Nephron progenitor cell (in vitro differentiated cells): ENCODE results near the gene CYBRD1.

Source experiments
- DNase-seq: peaks from one replicate; pipeline ENCODE4 v3.0.0; 2021
- H3K27ac Mint-ChIP-seq: 2 replicates; pipeline ENCODE4 v1.8.0; 2021; ENCODE audit warnings: mild to moderate bottlenecking, moderate library complexity, mixed read lengths
- H3K27me3 Mint-ChIP-seq: 2 replicates; pipeline ENCODE4 v1.8.0; 2021; ENCODE audit warnings: mild to moderate bottlenecking, low read depth, mixed read lengths; ENCODE audit not compliant: poor library complexity
- H3K36me3 Mint-ChIP-seq: 2 replicates; pipeline ENCODE4 v1.8.0; 2021; ENCODE audit warnings: low read depth, mixed read lengths
- H3K4me1 Mint-ChIP-seq: 2 replicates; pipeline ENCODE4 v1.8.0; 2021; ENCODE audit warnings: mixed read lengths
- H3K4me3 Mint-ChIP-seq: 2 replicates; pipeline ENCODE4 v1.8.0; 2021; ENCODE audit warnings: mild to moderate bottlenecking, moderate library complexity, mixed read lengths
- H3K9me3 Mint-ChIP-seq: 2 replicates; pipeline ENCODE4 v1.8.0; 2021; ENCODE audit warnings: mild to moderate bottlenecking, moderate library complexity, mixed read lengths
- CTCF ChIP-seq: fragments of 200-600 bp; sonication (generic); IDR thresholded peaks from 2 replicates; pipeline ENCODE4 v1.5.0; 2021; ENCODE audit warnings: antibody characterized with exemption

CYBRD1 gene

DNA sequence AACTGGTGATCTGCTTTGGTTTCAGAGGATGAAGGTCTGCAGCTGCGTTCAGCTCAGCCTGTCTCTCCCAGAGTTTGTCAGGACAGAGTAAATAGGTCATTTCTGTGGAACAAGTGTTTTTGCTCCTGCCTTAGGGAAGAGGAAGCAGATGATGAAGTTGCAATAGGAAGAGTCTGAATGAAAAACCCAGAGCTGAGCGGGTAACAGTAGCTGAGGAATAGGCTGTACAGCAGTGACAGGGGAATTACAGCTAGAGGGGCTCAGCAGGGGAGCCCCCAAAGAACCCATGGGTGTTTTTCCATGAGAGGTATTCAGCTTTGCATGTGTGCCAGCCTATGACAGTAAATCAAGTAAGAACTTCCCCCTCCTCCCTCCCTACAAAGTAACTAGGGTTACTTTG is 10.3 kb upstream of the CYBRD1 start:
- no peaks in the 10 kb centered on the region for H3K27me3 Mint-ChIP-seq
- H3K4me3 Mint-ChIP-seq, result no peak overlapping the region
- no peak for TF ChIP-seq CTCF
- DNase-seq, result no peak
- no peaks in the 10 kb centered on the region for H3K36me3 Mint-ChIP-seq
- peak overlapping the region; percentile 67 for H3K27ac Mint-ChIP-seq
- no peaks in the 10 kb centered on the region for H3K9me3 Mint-ChIP-seq
- peaks cover 6% of the 10 kb centered on the region for H3K4me1 Mint-ChIP-seq

DNA sequence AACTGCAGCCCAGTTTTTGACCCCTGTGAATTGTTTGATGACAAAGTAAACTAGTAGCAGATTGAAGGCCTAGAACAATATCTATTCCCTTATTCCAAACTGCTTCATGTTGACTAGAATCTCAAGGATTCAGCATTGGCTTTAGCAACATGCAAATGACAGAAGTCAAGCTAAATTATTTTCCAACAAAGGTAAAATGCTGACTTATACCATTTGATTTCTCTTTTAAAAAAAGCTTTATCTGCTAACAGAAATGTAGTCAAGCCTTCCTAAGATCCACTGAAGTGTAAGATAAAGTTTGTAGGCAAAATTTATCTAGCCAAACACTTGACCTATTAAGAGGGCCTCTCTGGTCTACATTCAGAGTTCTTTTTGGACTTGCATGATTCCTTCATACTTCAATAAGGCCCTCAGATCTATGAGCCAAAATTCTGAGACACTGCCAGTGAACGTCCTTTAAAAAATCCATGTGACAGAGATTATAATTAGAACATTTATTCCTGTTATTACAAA is 9.5 kb upstream of the CYBRD1 start:
- no peak overlapping the region for H3K4me3 Mint-ChIP-seq
- no peak for DNase-seq

DNA sequence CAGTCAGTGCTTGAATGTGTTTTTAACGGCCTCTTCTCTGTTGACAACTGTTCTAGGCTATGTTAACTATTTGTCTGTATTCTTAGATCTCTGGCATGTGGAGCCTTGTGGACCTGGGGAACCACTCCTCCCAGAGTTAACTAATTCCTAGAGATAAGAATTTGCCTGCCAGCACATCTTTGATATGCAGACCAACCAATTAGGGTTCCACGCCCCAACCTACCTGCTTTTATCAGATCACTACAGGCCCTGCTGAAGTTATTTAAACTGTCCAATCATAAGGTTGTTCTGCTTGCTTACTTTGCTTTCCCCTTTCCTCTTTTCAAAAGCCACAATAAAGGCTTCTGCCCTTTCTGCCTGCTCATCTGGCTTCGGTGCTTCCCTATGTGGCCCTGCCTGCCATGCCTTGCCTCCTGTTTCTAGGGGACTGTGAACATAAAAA is 8.5 kb upstream of the CYBRD1 start:
- peaks cover 3% of the 10 kb centered on the region for H3K9me3 Mint-ChIP-seq
- H3K4me3 Mint-ChIP-seq, result no peak overlapping the region
- H3K27me3 Mint-ChIP-seq, result peaks cover under 1% of the 10 kb centered on the region
- no peak for DNase-seq
- H3K4me1 Mint-ChIP-seq, result peaks cover 6% of the 10 kb centered on the region
- peak overlapping the region; percentile 9 for H3K27ac Mint-ChIP-seq
- TF ChIP-seq CTCF, result no peak
- H3K36me3 Mint-ChIP-seq, result no peaks in the 10 kb centered on the region

More for the DNA sequence above, 9.5 kb upstream of the CYBRD1 start:
- peaks cover 6% of the 10 kb centered on the region for H3K4me1 Mint-ChIP-seq
- no peaks in the 10 kb centered on the region for H3K36me3 Mint-ChIP-seq
- no peak overlapping the region for H3K27ac Mint-ChIP-seq
- no peak for TF ChIP-seq CTCF
- no peaks in the 10 kb centered on the region for H3K27me3 Mint-ChIP-seq
- H3K9me3 Mint-ChIP-seq, result no peaks in the 10 kb centered on the region

- Mint-ChIP-seq H3K27me3 (peaks cover 3% of the 10 kb centered on the region), H3K4me3 (no peak overlapping the region), H3K27ac (no peak overlapping the region), H3K4me1 (peaks cover 13% of the 10 kb centered on the region), H3K36me3 (no peaks in the 10 kb centered on the region), H3K9me3 (peaks cover 3% of the 10 kb centered on the region)
- no peak for TF ChIP-seq CTCF
- DNase-seq, result no peak
Observed at GRCh38 chr2:171514908-171515582, 7.2 kb upstream of the CYBRD1 start.

GRCh38 chr2:171515672-171516298 is 6.5 kb upstream of the CYBRD1 start:
- H3K27me3 Mint-ChIP-seq, result peaks cover 3% of the 10 kb centered on the region
- no peak overlapping the region for H3K4me3 Mint-ChIP-seq
- no peak for TF ChIP-seq CTCF
- peaks cover 3% of the 10 kb centered on the region for H3K9me3 Mint-ChIP-seq
- peaks cover 20% of the 10 kb centered on the region for H3K4me1 Mint-ChIP-seq
- no peaks in the 10 kb centered on the region for H3K36me3 Mint-ChIP-seq
- no peak overlapping the region for H3K27ac Mint-ChIP-seq
- DNase-seq, result no peak
